HG02884 (cell line): ENCODE measurements around the gene THPO.

Source experiments
- ATAC-seq: cut with Tn5 transposase; IDR thresholded peaks from one replicate; pipeline ENCODE4 v1.9.1; 2021; ENCODE audit warnings: mild to moderate bottlenecking, moderate library complexity; ENCODE audit not compliant: unreplicated experiment

The THPO gene

DNA sequence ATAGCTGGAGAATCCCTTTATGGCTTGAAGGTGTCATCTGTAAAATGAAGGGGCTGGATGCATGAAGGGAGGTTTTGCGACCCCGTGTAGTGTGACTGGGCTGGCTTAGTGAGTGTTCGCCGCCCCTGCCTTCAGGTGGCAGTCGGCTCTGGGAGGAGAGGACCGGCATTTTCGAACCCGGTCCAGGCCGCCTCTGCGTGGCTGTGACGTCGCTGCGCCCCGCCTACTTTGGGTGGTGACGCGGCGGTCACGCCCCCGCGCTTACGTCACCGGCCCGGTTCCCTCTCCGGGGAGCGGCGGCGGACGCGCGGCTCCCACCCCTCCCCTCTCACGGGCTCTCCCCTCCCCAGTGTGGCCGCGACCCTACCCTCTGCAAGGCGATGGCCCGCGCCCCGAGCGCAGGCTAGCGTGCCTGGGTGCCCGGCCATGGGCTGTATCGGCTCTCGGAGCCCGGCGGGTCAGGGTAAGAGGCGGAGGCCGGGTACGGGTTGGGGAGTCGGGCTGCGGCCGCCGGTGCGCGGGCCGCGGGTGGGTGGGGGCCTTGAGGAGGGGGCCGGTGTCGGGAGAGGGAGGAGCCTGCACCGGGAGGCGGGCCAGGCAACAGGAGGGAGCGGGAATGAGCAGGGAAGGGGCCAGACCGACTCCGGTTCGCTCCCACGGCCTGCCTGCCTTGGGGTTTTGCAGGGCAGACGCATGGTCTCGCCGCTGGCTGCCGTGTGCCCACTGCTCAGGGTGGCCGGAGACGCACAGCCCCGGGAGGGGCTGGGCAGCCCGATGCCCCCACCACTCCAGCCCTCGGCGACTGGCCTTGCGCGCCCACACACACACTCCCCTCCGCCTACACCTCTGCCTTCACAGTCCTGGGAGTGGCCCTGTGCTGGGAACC is 42.1 kb downstream of the THPO start:
- peak; percentile 58 for ATAC-seq

DNA sequence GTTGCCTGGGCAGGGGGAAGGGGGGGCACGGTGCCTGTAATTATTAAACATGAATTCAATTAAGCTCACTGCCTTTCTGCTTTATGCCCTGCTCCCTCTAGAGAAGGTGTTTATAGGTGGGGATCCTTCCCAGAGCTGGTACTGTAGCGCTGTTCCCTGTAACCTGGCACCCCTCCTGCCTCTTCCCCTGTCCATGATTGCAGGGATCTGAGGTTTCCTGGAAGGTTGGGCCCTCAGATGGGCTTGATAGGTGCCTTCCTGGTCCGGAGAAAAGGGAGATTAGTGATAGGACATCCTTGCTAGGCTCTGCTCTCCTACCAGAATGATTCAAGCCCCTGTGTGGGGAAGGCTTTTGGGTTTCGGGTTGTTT is 42.7 kb downstream of the THPO start:
- ATAC-seq = peak; percentile 15

DNA sequence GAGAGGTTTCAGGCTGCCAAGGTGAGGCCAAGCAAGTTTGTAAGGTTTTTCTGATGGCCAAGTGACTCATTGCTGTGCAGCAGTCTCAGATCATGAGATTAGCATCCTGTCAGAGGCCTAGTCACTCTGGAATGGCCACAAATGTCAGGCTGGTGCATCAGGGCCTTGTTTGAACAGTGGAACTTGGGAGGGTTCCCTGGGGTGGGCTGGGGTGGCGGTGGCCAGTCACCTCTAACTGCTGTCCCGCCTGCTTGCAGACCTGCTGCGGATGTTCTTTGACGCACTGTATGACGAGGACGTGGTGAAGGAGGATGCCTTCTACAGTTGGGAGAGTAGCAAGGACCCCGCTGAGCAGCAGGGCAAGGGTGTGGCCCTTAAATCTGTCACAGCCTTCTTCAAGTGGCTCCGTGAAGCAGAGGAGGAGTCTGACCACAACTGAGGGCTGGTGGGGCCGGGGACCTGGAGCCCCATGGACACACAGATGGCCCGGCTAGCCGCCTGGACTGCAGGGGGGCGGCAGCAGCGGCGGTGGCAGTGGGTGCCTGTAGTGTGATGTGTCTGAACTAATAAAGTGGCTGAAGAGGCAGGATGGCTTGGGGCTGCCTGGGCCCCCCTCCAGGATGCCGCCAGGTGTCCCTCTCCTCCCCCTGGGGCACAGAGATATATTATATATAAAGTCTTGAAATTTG is 43.4 kb downstream of the THPO start:
- ATAC-seq = no peak

DNA sequence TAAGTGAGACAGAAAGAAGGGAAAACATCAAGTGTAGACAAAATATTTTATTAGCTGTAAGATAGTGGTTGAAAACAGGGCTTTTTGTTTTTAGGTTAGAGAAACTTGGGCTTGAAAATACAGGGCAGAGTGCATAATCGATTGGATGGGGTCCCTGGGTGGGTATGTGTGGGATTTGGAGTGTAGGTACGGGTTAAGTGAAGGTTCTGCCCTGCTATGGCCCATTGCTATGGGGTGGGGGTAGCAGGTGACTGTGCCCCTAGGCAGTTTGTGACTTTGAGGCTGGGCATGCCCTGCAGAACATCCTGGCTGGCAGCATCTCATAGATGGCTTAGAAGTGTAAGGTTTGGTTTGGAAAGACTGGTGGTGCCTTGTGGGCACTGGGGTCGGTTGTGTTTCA is 44.3 kb downstream of the THPO start:
- ATAC-seq = no peak

DNA sequence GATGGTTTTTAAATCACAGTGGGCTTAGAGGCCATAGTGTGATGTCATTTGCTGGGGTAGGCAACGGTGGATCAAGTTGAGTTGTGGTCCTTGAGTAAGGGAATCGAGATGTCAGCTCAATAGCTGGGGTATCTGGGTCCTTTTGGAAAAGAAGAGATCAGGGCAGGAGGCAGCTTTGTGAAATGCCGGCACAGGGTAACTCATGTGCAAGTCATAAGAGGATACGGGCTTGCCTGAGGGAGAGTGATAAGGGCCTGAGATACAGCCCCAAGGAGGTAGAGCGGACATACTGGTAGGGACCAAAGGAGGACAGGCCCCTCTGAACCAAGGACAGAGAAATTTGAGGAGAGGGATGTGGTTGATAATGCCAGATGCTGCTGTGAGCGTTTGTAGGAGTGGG is 44.8 kb downstream of the THPO start:
- no peak for ATAC-seq

DNA sequence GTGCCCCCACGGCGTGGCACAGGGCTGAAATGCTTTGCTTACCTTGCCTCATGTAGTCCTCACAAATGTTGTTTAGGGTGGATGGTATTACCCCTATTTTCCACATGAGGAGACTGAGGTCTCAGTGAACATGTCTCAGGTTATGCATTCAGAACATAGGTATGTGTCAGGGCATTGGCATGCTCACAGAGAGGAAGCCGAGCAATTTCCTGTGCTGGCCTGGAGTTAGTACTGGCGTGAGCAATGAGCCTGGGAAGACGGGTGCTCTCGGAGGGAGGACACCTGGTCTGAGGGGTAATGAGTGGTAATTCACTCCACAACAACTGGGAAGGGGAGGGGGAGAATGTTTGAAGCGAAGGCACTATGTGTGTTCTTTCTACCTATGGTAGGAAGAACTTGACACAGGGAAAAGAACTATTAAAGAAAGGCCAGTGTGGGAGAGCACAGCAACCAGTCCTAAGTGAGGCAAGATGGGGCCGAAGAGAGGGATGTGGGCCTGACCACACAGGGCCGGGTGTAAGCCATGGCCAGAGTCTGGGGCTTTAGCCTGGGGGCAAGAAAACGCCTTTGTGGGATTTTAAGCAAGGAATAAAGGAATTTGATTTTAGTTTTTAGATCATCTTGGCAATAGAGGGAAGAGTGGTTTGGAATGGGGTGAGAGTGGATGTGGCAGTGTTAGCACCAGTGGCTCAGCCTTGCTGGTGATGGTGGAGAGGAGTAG is 45.5 kb downstream of the THPO start:
- no peak for ATAC-seq

DNA sequence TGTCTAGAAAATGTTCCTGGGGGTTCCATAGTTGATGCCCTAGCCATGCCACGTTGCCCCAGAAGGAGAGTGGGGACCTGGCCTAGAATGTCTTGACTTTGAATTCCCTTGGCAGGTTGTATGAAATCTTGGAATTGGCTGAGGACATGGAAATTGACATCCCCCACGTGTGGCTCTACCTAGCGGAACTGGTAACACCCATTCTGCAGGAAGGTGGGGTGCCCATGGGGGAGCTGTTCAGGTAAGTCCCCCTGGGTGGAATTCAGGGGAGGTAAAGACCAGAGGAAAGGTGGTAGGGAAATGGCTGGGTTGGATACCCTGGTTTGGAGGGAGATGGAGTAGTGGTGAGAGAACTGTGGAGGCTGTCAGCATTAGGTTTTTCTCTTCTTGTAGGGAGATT is 49.5 kb downstream of the THPO start:
- ATAC-seq = no peak

DNA sequence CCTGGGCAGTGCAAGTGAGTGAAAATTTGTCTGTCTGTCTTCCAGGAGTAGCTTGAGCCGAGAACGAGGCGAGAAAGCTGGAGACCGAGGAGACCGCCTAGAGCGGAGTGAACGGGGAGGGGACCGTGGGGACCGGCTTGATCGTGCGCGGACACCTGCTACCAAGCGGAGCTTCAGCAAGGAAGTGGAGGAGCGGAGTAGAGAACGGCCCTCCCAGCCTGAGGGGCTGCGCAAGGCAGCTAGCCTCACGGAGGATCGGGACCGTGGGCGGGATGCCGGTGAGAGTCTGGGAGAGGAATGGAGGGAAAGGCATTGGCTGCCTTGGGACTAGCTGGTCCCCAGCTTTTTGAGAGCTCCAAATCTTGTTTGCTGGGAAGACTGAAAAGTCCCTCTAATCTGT is 50.8 kb downstream of the THPO start:
- no peak for ATAC-seq

DNA sequence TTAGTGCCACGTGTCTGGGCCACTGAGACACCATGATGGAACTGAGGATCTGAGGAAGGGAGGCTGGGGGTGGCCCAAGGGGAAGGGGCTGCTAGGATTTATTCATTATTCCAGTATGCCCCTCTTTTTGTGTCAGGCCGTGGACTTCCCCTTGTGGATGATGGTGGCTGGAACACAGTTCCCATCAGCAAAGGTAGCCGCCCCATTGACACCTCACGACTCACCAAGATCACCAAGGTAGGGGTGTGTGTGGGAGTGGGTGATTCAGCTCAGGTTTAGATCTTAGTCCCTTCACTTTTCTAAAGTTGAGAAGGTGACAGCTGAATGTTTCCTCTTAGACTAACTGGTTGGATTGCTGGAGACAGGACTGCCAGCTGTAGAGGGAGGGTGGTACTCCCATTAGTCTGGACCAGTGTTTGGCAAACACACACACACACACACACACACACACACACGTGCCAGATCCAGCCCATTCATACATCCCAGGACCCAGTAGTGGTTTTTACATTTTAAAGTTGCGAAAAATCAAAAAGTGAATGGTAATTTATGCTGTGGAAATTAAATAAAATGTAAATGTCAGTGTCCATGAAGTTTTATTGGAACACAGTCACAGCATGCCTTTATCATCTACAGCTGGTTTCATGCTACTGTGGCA is 52.2 kb downstream of the THPO start:
- ATAC-seq = no peak

DNA sequence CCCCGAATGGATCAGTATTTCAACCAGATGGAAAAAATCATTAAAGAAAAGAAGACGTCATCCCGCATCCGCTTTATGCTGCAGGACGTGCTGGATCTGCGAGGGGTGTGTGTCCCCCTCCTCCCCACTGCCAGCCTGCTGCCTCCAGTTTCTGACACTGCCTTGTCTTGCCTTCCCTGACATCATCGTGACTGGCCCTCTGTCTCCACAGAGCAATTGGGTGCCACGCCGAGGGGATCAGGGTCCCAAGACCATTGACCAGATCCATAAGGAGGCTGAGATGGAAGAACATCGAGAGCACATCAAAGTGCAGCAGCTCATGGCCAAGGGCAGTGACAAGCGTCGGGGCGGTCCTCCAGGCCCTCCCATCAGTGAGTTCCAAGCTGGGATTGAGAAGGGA is 52.7 kb downstream of the THPO start:
- ATAC-seq = no peak

DNA sequence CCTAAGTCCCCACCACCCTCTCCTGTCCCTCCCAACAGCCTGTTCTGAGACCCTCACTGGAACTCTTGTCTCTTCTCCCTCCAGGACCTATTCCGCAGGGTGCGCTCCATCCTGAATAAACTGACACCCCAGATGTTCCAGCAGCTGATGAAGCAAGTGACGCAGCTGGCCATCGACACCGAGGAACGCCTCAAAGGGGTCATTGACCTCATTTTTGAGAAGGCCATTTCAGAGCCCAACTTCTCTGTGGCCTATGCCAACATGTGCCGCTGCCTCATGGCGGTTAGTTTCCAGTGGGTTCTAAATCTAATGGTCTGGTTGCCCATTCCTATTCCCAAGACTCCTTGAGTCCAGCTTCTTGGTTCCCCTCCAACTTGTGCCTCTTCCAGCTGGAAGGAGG is 54.3 kb downstream of the THPO start:
- no peak for ATAC-seq

DNA sequence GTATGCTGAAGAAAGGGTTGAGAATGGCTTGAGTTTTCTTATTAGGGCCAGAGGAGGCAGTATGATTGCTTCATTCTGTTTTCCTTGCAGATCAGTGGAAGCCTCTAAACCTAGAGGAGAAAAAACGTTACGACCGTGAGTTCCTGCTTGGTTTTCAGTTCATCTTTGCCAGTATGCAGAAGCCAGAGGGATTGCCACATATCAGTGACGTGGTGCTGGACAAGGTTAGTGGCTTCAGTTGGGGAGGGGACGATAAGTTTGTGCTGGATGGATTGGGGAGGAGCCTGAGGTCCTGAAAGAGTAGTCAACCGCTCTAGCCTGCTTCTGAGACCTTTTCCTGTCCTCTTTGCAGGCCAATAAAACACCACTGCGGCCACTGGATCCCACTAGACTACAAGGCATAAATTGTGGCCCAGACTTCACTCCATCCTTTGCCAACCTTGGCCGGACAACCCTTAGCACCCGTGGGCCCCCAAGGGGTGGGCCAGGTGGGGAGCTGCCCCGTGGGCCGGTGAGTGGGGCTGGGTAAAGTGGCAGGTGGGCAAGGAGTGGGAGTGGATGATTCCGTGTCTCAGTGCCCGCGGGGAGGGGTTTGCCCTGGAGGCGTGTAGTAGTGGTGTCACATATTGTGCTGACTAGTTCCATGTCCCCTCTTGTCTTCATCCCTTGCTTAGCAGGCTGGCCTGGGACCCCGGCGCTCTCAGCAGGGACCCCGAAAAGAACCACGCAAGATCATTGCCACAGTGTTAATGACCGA is 55.1 kb downstream of the THPO start:
- no peak for ATAC-seq
